Vagina (tissue), 2 donors: ENCODE results near the gene PTGIS. TPM values are rescaled to one million over a fixed set of nuclear protein-coding genes. Genes with fewer than 3 reads are reported as not detected.

Source experiments
- DNase-seq, 2 donors: peaks; one replicate each; pipeline ENCODE4 v3.0.0-alpha.2; 2017; ENCODE audit errors: extremely low spot score in 2 of 2
- H3K27ac ChIP-seq: fragments of 200-600 bp; sonication (generic); one replicate; pipeline ENCODE4 v1.5.1; 2019
- H3K27me3 ChIP-seq: fragments of 200-600 bp; sonication (generic); one replicate; pipeline ENCODE4 v1.5.1; 2019
- H3K36me3 ChIP-seq, 2 donors: fragments of 200-600 bp; sonication (generic); one replicate each; pipeline ENCODE4 v1.5.1; 2017 to 2019
- H3K4me1 ChIP-seq: fragments of 200-600 bp; sonication (generic); one replicate; pipeline ENCODE4 v1.5.1; 2019
- H3K4me3 ChIP-seq, 2 donors: fragments of 200-600 bp; sonication (generic); 1 replicate in 1 of 2; 2 replicates in 1 of 2; pipeline ENCODE4 v1.5.1; 2016 to 2019
- H3K9me3 ChIP-seq: fragments of 200-600 bp; sonication (generic); one replicate; pipeline ENCODE4 v1.5.1; 2019
- CTCF ChIP-seq, 3 experiments: fragments of 450-650 bp in 2 of 3; fragments of 200-600 bp in 1 of 3; sonication (generic) in 1 of 3; IDR thresholded peaks; one replicate each; pipeline ENCODE4 v1.5.1; 2017 to 2019; ENCODE audit warnings: antibody characterized with exemption in 3 of 3, mild to moderate bottlenecking in 2 of 3, moderate library complexity in 2 of 3
- POLR2A ChIP-seq, 2 donors: fragments of 450-650 bp; IDR thresholded peaks; one replicate each; pipeline ENCODE4 v1.6.1; 2017; ENCODE audit warnings: antibody characterized with exemption in 2 of 2, mild to moderate bottlenecking in 2 of 2, moderate library complexity in 2 of 2
- POLR2AphosphoS5 ChIP-seq, 2 donors: sonication (generic); formaldehyde crosslinking; IDR thresholded peaks; one replicate each; pipeline ENCODE4 v1.9.0; 2017; ENCODE audit warnings: antibody characterized with exemption in 2 of 2, mild to moderate bottlenecking in 2 of 2, low read depth in 1 of 2; ENCODE audit not compliant: insufficient read depth in 1 of 2
- intact Hi-C: fragments of 100-400 bp; cut with DNase I; formaldehyde crosslinking; loops from one replicate; pipeline ENCODE4 v1.15.1; 2023
- total RNA-seq: library from RNA; depleted of rRNA; stranded (reverse); fragments of >200 nt; gene quantifications from one replicate; pipeline ENCODE4 v1.2.3, GENCODE V29; 2016

Gene PTGIS
- total RNA-seq, 1 donor from 2014 or later: 51.1 TPM

- TF ChIP-seq POLR2A (IDR thresholded peaks at IDR 0.05): no peak
- no peak for TF ChIP-seq CTCF (IDR thresholded peaks at IDR 0.05)
- no peak for TF ChIP-seq POLR2AphosphoS5 (IDR thresholded peaks at IDR 0.05; ENCODE audit: insufficient read depth in 1 of 2, low read depth in 1 of 2)
- Histone ChIP-seq H3K27me3 (no peaks in the 10 kb centered on the region), H3K4me3 (no peak overlapping the region), H3K36me3 (no peaks in the 10 kb centered on the region), H3K27ac (peak overlapping the region; percentile 85), H3K9me3 (no peaks in the 10 kb centered on the region), H3K4me1 (peaks cover 53% of the 10 kb centered on the region)
- DNase-seq: no peak
- intact Hi-C loops: no loop called here
Observed at GRCh38 chr20:49560646-49561045, 7.3 kb downstream of the PTGIS start.

GRCh38 chr20:49560186-49560585 is 7.8 kb downstream of the PTGIS start:
- no peaks in the 10 kb centered on the region for H3K9me3 ChIP-seq
- TF ChIP-seq POLR2AphosphoS5 (IDR thresholded peaks at IDR 0.05; ENCODE audit: insufficient read depth in 1 of 2, low read depth in 1 of 2): no peak
- no peak for TF ChIP-seq POLR2A (IDR thresholded peaks at IDR 0.05)
- no peak for TF ChIP-seq CTCF (IDR thresholded peaks at IDR 0.05)
- H3K36me3 ChIP-seq: no peaks in the 10 kb centered on the region
- H3K27me3 ChIP-seq: no peaks in the 10 kb centered on the region
- peak overlapping the region; percentile 85 for H3K27ac ChIP-seq
- H3K4me1 ChIP-seq: peaks cover 53% of the 10 kb centered on the region
- intact Hi-C loops: no loop called here
- peak in 1 of 2 donors; percentile 82 for DNase-seq
- H3K4me3 ChIP-seq: no peak overlapping the region

- Histone ChIP-seq H3K27ac (peak overlapping the region; percentile 85), H3K36me3 (no peaks in the 10 kb centered on the region), H3K4me1 (peaks cover 53% of the 10 kb centered on the region), H3K9me3 (no peaks in the 10 kb centered on the region), H3K27me3 (no peaks in the 10 kb centered on the region), H3K4me3 (no peak overlapping the region)
- TF ChIP-seq CTCF (IDR thresholded peaks at IDR 0.05) (no peak), POLR2AphosphoS5 (IDR thresholded peaks at IDR 0.05; ENCODE audit: insufficient read depth in 1 of 2, low read depth in 1 of 2) (peak; percentile 44 to 49), POLR2A (IDR thresholded peaks at IDR 0.05) (no peak)
- peak in 1 of 2 donors; percentile 87 for DNase-seq
- intact Hi-C loops: no loop called here
Observed at GRCh38 chr20:49559411-49560081, 8.4 kb downstream of the PTGIS start.

DNA sequence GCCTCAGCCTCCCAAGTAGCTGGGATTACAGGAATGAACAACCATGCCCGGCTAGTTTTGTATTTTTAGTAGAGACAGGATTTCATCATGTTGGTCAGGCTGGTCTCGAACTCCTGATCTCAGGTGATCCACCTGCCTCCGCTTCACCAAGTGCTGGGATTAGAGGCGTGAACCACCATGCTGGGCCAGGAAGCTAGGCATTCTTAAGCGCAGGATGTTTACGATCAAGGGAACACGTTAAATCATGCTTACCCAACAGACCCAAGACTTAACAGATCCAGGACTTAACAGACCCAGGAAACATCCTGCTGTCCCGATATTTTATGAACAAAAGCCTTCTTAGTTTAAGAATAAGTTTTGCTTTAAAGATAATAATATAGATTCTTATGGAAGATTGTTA is 9.1 kb downstream of the PTGIS start:
- Histone ChIP-seq H3K27me3 (no peaks in the 10 kb centered on the region), H3K27ac (peak overlapping the region; percentile 69), H3K4me1 (peaks cover 53% of the 10 kb centered on the region), H3K36me3 (no peaks in the 10 kb centered on the region), H3K4me3 (no peak overlapping the region), H3K9me3 (no peaks in the 10 kb centered on the region)
- TF ChIP-seq POLR2AphosphoS5 (IDR thresholded peaks at IDR 0.05; ENCODE audit: insufficient read depth in 1 of 2, low read depth in 1 of 2) (no peak), POLR2A (IDR thresholded peaks at IDR 0.05) (no peak), CTCF (IDR thresholded peaks at IDR 0.05) (no peak)
- intact Hi-C loops: no loop called here
- DNase-seq: peak in 1 of 2 donors; percentile 69

GRCh38 chr20:49557449-49557848 is 10.5 kb downstream of the PTGIS start:
- intact Hi-C loops: no loop called here
- peaks cover 53% of the 10 kb centered on the region for H3K4me1 ChIP-seq
- no peak for TF ChIP-seq CTCF (IDR thresholded peaks at IDR 0.05)
- TF ChIP-seq POLR2AphosphoS5 (IDR thresholded peaks at IDR 0.05; ENCODE audit: insufficient read depth in 1 of 2, low read depth in 1 of 2): no peak
- TF ChIP-seq POLR2A (IDR thresholded peaks at IDR 0.05): no peak
- no peaks in the 10 kb centered on the region for H3K27me3 ChIP-seq
- DNase-seq: peak in 1 of 2 donors; percentile 42
- H3K9me3 ChIP-seq: no peaks in the 10 kb centered on the region
- H3K27ac ChIP-seq: peak overlapping the region; percentile 69
- no peaks in the 10 kb centered on the region for H3K36me3 ChIP-seq
- no peak overlapping the region for H3K4me3 ChIP-seq
